NT2/D1 (cell line): Measurements from ENCODE around the gene DQX1.

Experiments used
- DNase-seq: peaks from one replicate; pipeline ENCODE4 v3.0.0-alpha.2; 2011; ENCODE audit warnings: low read depth, low spot score
- H3K27me3 ChIP-seq: 2 replicates; pipeline ENCODE4 v1.6.0; 2011; ENCODE audit warnings: mild to moderate bottlenecking; ENCODE audit not compliant: insufficient read length, insufficient read depth
- H3K36me3 ChIP-seq: 2 replicates; pipeline ENCODE4 v1.6.1; 2011; ENCODE audit warnings: mild to moderate bottlenecking, low read length, mixed read lengths; ENCODE audit not compliant: insufficient read depth, insufficient read length
- H3K4me1 ChIP-seq: 2 replicates; pipeline ENCODE4 v1.5.1; 2011; ENCODE audit not compliant: insufficient read depth, insufficient read length
- H3K4me3 ChIP-seq: 2 replicates; pipeline ENCODE4 v1.5.1; 2011; ENCODE audit warnings: low read depth; ENCODE audit not compliant: insufficient read length
- H3K9ac ChIP-seq: 2 replicates; pipeline ENCODE4 v1.6.0; 2011; ENCODE audit warnings: low read depth; ENCODE audit not compliant: insufficient read length
- H3K9me3 ChIP-seq: 2 replicates; pipeline ENCODE4 v1.5.1; 2011; ENCODE audit warnings: mild to moderate bottlenecking, low read length; ENCODE audit not compliant: insufficient read depth
- SUZ12 ChIP-seq: IDR thresholded peaks from 2 replicates; pipeline ENCODE4 v1.6.1; 2011; ENCODE audit not compliant: insufficient read length, insufficient read depth; ENCODE audit errors: extremely low read depth
- YY1 ChIP-seq: IDR thresholded peaks from 2 replicates; pipeline ENCODE4 v1.6.1; 2011; ENCODE audit not compliant: insufficient read length, insufficient read depth
- ZNF274 ChIP-seq: IDR thresholded peaks from 2 replicates; pipeline ENCODE4 v1.6.1; 2011; ENCODE audit warnings: mild to moderate bottlenecking, low read depth, low read length

The DQX1 gene

DNA sequence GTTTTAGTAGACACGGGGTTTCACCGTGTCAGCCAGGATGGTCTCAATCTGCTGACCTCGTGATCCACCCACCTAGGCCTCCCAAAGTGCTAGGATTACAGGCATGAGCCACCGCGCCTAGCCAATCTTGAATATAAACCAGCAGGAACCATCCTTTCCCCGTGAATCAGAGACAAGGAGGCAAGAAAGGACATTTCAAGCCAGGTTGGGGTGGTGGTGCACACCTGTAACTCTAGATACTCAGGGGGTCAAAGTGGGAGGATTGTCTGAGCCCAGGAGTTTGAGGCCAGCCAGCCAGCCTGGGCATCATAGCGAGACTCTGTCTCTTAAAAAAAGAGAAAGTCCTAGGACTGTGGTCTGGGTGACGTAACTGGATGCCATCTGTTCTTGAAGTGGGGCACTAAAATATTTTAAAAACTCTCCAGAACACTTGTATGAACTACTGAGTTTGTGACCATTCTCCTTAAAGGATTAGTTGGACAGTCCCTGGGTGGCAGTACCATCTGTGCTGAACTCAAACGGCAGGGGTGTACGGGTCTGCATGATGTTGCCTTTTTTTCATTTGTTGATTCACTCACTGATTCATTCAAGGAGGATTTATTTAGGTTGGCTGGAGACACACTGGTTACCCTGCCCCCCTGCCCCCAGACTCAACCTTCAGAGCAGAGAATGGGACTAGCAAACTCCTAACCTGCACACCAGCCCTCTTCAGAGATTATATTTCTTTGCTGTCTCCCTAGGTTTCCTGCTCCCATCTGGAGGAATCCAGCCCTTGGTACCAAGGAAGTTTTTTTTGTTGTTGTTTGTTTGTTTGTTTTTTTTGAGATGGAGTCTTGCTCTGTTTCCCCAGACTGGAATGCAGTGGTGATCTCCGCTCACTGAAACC, 14.7 kb downstream of the DQX1 start:
- H3K27me3 ChIP-seq = peaks cover 58% of the 10 kb centered on the region
- peaks cover 2% of the 10 kb centered on the region for H3K36me3 ChIP-seq

GRCh38 chr2:74510272-74510671, 15.8 kb downstream of the DQX1 start:
- no peak for DNase-seq
- peaks cover 11% of the 10 kb centered on the region for H3K36me3 ChIP-seq
- peaks cover 47% of the 10 kb centered on the region for H3K27me3 ChIP-seq
- peaks cover 7% of the 10 kb centered on the region for H3K4me1 ChIP-seq
- H3K4me3 ChIP-seq = no peak overlapping the region
- H3K9me3 ChIP-seq = no peaks in the 10 kb centered on the region
- TF ChIP-seq SUZ12 (no peak), ZNF274 (no peak), YY1 (no peak)
- H3K9ac ChIP-seq = no peak overlapping the region

More for the DNA sequence above, 14.7 kb downstream of the DQX1 start:
- Histone ChIP-seq H3K9ac (no peak overlapping the region), H3K4me1 (no peaks in the 10 kb centered on the region), H3K4me3 (no peak overlapping the region), H3K9me3 (no peaks in the 10 kb centered on the region)
- no peak for DNase-seq
- TF ChIP-seq SUZ12 (no peak), YY1 (no peak), ZNF274 (no peak)

GRCh38 chr2:74507926-74508520, 18.0 kb downstream of the DQX1 start:
- H3K4me1 ChIP-seq = peaks cover 7% of the 10 kb centered on the region
- H3K36me3 ChIP-seq = peaks cover 18% of the 10 kb centered on the region
- H3K27me3 ChIP-seq = peaks cover 38% of the 10 kb centered on the region
- no peak for TF ChIP-seq ZNF274
- no peak for TF ChIP-seq SUZ12
- TF ChIP-seq YY1 = no peak
- no peaks in the 10 kb centered on the region for H3K9me3 ChIP-seq
- peak overlapping the region; percentile 88 for H3K4me3 ChIP-seq
- peak overlapping the region; percentile 99 for H3K9ac ChIP-seq
- no peak for DNase-seq

DNA sequence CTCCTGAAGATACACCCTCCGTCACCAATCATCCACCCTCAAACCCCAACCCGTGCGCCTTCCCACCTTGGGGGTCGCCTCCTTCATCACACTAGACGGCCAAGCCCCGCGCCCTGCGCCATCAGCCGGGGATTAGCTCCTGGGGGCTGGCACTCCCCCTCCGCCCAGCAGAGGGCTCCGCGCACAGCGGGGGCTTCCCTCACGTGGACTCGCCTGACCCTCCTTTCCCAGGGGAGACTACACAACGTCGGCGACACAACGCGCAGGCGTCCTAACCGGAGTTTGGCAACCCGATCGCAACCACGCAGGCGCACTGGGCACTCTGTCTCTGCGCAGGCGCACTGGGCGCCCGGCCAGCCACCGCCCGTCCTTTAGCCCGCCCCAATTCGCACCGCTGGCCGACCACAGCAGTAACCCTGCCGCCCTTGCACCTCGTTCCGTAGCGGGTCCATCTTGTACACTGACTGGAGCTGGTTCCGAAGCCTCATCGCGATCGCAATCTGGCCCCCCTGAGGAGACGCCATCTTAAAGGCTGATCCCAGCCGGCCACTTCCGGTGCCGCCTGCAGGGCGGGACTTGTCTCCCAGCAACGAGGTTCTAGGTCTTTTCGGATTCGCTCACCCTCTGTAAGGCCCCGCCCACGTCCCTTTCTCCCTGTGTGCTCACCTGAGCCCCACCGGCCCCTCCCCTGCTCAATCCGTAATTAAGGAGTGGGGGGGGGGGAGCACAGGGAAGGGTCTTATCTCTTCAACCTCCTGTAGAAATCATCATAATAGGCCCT, 18.7 kb downstream of the DQX1 start, which contains the start of gene PCGF1:
Gene PCGF1 (minus strand): TSS at position 551 of the 781 bp plus-strand sequence. CDS start 27 bp downstream, at position 524.
- peak; percentile 97 for DNase-seq
- TF ChIP-seq YY1 (peak; percentile 65), ZNF274 (no peak)
- Histone ChIP-seq H3K4me3 (peak within 1 kb of the TSS; percentile 88), H3K4me1 (peaks cover 7% of the 10 kb centered on the region), H3K27me3 (peaks cover 39% of the 10 kb centered on the region), H3K9ac (peak within 1 kb of the TSS; percentile 99), H3K36me3 (peaks cover 18% of the 10 kb centered on the region), H3K9me3 (no peaks in the 10 kb centered on the region)

DNA sequence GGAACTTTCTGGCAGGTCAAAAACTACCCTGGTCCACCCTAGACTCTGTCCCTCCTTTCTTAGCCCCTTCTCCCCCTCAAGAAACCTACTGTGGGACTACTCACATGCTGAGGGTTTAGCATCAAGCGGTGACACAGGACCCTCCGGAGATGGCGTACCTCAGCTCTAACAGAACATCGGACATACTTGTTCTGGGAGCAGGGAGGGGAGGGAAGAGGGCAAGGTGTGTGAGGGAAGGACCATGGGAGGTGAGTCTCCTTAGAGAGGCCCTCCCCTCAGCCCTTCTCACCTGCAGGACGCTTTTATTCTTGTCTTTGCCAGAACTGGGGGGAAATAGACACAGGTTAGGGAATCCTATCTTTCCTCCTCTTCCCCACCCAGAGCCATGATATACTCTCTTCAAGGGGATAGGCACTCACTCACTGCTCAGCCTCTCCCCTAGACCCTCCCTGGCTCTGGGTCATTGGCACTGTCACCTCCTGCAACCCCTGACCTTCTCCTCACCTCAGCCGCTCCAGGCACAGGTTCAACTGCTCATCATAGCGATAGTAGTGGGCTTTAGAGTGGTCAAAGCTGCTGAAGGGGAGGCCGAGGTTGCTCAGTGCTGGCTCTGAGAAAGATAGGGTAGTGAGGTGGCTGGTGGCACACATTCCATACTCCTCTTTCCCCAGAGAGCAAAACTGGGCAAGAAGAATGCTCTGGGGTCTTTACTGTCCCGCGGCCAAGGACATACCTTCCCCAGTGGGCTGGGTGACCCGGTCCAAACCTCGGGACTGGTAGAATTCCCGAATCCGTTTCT, 20.4 kb downstream of the DQX1 start:
- Histone ChIP-seq H3K27me3 (peaks cover 42% of the 10 kb centered on the region), H3K4me3 (no peak overlapping the region), H3K9me3 (no peaks in the 10 kb centered on the region), H3K36me3 (peaks cover 18% of the 10 kb centered on the region), H3K4me1 (peaks cover 19% of the 10 kb centered on the region), H3K9ac (no peak overlapping the region)
- TF ChIP-seq SUZ12 (no peak), ZNF274 (no peak), YY1 (no peak)
- no peak for DNase-seq

- Histone ChIP-seq H3K27me3 (peaks cover 48% of the 10 kb centered on the region), H3K36me3 (peaks cover 18% of the 10 kb centered on the region), H3K9me3 (no peaks in the 10 kb centered on the region), H3K4me1 (peaks cover 22% of the 10 kb centered on the region), H3K9ac (no peak overlapping the region), H3K4me3 (no peak overlapping the region)
- DNase-seq = no peak
- no peak for TF ChIP-seq YY1
- TF ChIP-seq ZNF274 = no peak
- TF ChIP-seq SUZ12 = no peak
These were observed 21.4 kb downstream of the DQX1 start for GRCh38 chr2:74504591-74504990.
